ENCODE measurements around the gene PKIB.

PKIB gene

DNA sequence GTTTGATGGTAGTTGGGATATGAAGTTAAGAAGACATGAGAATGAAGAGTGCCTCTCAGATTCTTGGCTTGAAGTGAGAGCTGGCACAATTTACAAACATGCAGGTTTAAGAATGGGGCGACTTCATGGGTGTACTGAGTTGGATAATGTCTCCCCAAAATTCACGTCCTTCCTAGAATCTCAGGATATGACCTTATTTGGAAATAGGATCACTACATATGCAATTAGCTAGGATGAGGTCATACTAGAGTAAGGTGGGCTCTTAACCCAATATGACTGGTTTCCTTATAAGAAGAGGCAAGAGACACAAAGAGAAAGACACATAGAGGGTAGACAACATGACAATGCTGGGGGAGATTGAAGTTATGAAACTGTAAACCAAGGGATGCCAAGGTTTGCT lies 5.2 kb downstream of the PKIB start:
- no peak for DNase-seq
- H3K36me3 ChIP-seq (replicated peaks; ENCODE audit: insufficient read depth, low read length), result no peaks in the 10 kb centered on the region
- H3K79me2 ChIP-seq (ENCODE audit: low read length), result no peaks in the 10 kb centered on the region

DNA sequence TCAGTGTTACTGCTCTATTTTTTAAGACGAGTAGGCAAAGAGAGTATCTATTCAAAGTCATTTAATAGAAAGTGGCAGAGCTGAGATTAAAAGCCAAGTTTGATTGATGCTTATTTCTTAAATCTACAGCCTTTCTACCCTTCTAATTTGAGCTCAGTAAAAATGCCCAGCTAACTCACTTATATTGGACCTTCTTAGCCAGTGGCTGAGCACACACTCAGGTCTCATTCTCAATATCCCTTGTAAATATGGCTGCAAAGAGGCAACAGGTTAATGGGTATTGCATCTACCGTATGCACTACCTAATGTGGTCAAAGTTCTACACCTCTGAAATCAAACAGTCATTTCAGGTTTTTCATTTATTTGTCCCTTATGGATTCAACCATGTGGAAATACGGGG lies 6.7 kb downstream of the PKIB start:
- Histone ChIP-seq H3K9me2 (replicated peaks; ENCODE audit: insufficient read depth, low read length) (no peaks in the 10 kb centered on the region), H4K20me1 (ENCODE audit: insufficient read depth, low read length) (no peaks in the 10 kb centered on the region), H2AFZ (ENCODE audit: low read length) (no peak overlapping the region), H3K4me2 (ENCODE audit: low read depth, low read length) (no peak overlapping the region), H3K9me3 (replicated peaks; ENCODE audit: insufficient read depth, low read length) (no peaks in the 10 kb centered on the region), H3K27me3 (replicated peaks; ENCODE audit: insufficient read depth, low read length) (no peaks in the 10 kb centered on the region), H3K36me3 (replicated peaks; ENCODE audit: insufficient read depth, low read length) (no peaks in the 10 kb centered on the region), H3K9ac (ENCODE audit: low read length) (no peak overlapping the region), H3K4me3 (ENCODE audit: low read length) (no peak overlapping the region), H3K4me1 (ENCODE audit: low read length) (no peaks in the 10 kb centered on the region), H3F3A (ENCODE audit: insufficient read depth, low read length) (no peaks in the 10 kb centered on the region), H3K79me2 (ENCODE audit: low read length) (no peaks in the 10 kb centered on the region), H3K27ac (ENCODE audit: low read length) (no peak overlapping the region)
- TF ChIP-seq, protein P1, sequence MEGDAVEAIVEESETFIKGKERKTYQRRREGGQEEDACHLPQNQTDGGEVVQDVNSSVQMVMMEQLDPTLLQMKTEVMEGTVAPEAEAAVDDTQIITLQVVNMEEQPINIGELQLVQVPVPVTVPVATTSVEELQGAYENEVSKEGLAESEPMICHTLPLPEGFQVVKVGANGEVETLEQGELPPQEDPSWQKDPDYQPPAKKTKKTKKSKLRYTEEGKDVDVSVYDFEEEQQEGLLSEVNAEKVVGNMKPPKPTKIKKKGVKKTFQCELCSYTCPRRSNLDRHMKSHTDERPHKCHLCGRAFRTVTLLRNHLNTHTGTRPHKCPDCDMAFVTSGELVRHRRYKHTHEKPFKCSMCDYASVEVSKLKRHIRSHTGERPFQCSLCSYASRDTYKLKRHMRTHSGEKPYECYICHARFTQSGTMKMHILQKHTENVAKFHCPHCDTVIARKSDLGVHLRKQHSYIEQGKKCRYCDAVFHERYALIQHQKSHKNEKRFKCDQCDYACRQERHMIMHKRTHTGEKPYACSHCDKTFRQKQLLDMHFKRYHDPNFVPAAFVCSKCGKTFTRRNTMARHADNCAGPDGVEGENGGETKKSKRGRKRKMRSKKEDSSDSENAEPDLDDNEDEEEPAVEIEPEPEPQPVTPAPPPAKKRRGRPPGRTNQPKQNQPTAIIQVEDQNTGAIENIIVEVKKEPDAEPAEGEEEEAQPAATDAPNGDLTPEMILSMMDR (IDR thresholded peaks at IDR 0.05; ENCODE audit: low read length), result no peak
- TF ChIP-seq EZH2phosphoT487 (IDR thresholded peaks at IDR 0.05; ENCODE audit: low read length), result no peak
- no peak for TF ChIP-seq EZH2 (optimal IDR thresholded peaks at IDR 0.05; ENCODE audit: low read depth, low read length)
- no peak for DNase-seq

More for the DNA sequence above, 5.2 kb downstream of the PKIB start:
- Histone ChIP-seq H3K4me2 (ENCODE audit: low read depth, low read length) (no peak overlapping the region), H3F3A (ENCODE audit: insufficient read depth, low read length) (no peaks in the 10 kb centered on the region), H4K20me1 (ENCODE audit: insufficient read depth, low read length) (no peaks in the 10 kb centered on the region), H3K9me2 (replicated peaks; ENCODE audit: insufficient read depth, low read length) (no peaks in the 10 kb centered on the region), H2AFZ (ENCODE audit: low read length) (no peak overlapping the region), H3K9ac (ENCODE audit: low read length) (no peak overlapping the region), H3K27ac (ENCODE audit: low read length) (no peak overlapping the region), H3K9me3 (replicated peaks; ENCODE audit: insufficient read depth, low read length) (no peaks in the 10 kb centered on the region), H3K4me3 (ENCODE audit: low read length) (no peak overlapping the region), H3K4me1 (ENCODE audit: low read length) (no peaks in the 10 kb centered on the region), H3K27me3 (replicated peaks; ENCODE audit: insufficient read depth, low read length) (no peaks in the 10 kb centered on the region)
- TF ChIP-seq EZH2phosphoT487 (IDR thresholded peaks at IDR 0.05; ENCODE audit: low read length), result no peak
- TF ChIP-seq, protein P1 (IDR thresholded peaks at IDR 0.05; ENCODE audit: low read length), result no peak
- TF ChIP-seq EZH2 (optimal IDR thresholded peaks at IDR 0.05; ENCODE audit: low read depth, low read length), result no peak

DNA sequence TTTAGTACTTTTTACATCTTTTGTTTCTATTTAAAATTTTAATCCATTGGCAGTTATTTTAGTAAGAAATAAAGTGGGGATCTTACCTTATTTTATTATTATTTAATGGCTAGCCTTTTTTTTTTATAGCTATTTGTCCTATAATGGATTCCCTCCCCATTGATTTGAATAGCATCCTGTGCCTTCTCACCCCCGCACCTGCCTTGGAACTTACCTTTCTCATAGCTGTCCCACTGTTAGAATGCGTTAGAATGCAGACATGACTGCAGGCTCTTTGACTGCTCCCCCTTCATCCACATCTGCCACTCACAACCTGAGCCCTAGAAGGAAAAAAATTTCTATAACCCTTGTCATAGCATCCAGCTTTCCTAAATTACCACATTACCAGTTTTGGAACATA lies 9.1 kb downstream of the PKIB start:
- Histone ChIP-seq H3K4me3 (ENCODE audit: low read length) (no peak overlapping the region), H3K9me2 (replicated peaks; ENCODE audit: insufficient read depth, low read length) (no peaks in the 10 kb centered on the region), H3K27ac (ENCODE audit: low read length) (no peak overlapping the region), H3K4me2 (ENCODE audit: low read depth, low read length) (no peak overlapping the region), H3K27me3 (replicated peaks; ENCODE audit: insufficient read depth, low read length) (no peaks in the 10 kb centered on the region), H3K9ac (ENCODE audit: low read length) (no peak overlapping the region), H4K20me1 (ENCODE audit: insufficient read depth, low read length) (no peaks in the 10 kb centered on the region), H3K36me3 (replicated peaks; ENCODE audit: insufficient read depth, low read length) (no peaks in the 10 kb centered on the region), H2AFZ (ENCODE audit: low read length) (no peak overlapping the region), H3F3A (ENCODE audit: insufficient read depth, low read length) (no peaks in the 10 kb centered on the region), H3K79me2 (ENCODE audit: low read length) (no peaks in the 10 kb centered on the region), H3K9me3 (replicated peaks; ENCODE audit: insufficient read depth, low read length) (no peaks in the 10 kb centered on the region), H3K4me1 (ENCODE audit: low read length) (no peaks in the 10 kb centered on the region)
- TF ChIP-seq EZH2 (optimal IDR thresholded peaks at IDR 0.05; ENCODE audit: low read depth, low read length), result no peak
- no peak for TF ChIP-seq EZH2phosphoT487 (IDR thresholded peaks at IDR 0.05; ENCODE audit: low read length)
- TF ChIP-seq, protein P1 (IDR thresholded peaks at IDR 0.05; ENCODE audit: low read length), result no peak
- DNase-seq, result no peak
